ENCODE data around the gene BCL11B. TPM values are rescaled to one million over a fixed set of nuclear protein-coding genes. Genes with fewer than 3 reads are reported as not detected.

The BCL11B gene
- polyA plus RNA-seq, 1 donor, result 0.86 TPM

DNA sequence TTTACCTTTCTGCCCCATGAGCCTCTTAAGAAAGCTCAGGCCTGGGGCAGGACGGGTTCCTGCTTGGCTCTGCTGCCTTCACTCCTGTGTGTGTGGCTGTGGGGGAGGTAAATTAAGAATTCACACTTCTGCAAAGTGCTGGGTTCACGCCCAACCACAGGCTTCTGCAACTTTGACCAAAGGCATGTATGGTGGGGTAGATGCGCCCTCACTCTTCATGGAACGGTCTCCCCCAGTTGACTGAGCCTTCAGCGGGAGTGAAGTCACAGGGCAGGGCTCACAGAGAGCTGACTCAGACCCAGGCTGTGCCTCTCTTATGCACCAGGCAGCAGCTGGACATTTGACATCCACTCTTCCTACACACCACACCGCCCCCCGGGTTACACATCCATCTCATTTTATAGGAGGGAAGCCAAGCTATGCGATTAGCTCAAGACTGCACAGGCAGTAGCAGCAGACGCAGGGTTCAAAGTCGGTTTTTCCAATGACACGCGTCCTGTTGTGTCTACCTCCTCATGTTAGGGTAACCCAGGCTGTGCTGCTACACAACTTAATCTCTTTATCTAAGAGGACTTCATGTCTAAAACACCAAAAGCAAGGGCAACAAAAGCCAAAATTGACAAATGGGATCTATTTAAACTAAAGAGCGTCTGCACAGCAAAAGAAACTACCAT is 15.4 kb upstream of the BCL11B start:
- DNase-seq (ENCODE audit: low read depth), result no peak

DNA sequence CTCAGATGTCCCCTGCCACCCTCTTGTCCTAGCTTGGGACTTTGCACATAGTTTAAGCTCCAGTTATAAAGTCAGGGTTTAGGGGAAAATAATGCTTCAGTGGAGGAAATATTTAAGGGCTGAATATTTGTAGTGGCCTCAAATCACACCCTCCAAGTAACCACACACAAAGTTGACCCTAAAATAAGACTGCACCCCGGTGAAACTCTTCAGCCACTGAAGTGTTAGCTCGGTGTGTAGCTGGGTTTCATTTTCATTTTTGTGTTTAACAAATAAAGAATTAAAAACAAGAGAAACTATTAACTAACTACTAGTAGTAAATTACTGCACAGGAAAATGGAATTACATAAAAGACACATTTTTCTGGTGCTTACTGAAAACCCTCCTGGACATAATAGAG is 14.8 kb upstream of the BCL11B start:
- no peak for DNase-seq (ENCODE audit: low read depth)

DNA sequence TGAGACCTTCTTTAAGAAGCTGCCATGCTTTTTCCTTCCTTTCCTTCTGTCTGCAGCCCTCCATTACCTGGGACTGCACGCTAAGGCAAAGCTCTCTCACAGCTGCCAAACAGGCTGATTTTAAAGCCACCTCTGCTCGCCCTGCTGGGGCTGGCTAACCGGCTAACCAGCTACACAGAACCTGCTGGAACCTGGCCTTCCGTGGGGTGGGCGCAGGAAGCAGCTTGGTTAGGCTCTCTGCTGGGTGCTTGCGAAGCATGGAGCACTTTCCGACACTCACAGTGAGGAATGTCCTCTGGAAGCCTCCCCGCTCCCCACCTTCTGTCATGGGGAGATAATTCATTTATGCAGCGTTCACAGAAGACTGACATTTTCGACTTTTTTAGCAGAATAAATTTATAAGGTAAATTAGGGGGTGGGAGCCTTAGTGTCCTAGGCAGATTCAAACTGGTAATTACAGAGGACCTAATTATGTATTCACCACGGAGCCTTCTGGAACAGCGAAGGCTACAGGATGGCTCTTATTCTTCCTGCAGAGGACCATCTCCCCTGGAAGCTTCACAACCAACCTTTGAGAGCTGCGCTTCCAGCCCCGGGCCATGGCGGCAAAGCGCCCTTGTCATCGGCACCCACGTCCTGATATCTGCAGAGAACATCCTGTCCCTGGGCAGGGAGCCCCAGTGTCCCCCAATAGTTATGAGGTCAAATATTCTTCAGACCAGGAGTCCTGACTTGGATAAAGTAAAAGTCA is 12.4 kb upstream of the BCL11B start:
- DNase-seq (ENCODE audit: low read depth), result no peak

DNA sequence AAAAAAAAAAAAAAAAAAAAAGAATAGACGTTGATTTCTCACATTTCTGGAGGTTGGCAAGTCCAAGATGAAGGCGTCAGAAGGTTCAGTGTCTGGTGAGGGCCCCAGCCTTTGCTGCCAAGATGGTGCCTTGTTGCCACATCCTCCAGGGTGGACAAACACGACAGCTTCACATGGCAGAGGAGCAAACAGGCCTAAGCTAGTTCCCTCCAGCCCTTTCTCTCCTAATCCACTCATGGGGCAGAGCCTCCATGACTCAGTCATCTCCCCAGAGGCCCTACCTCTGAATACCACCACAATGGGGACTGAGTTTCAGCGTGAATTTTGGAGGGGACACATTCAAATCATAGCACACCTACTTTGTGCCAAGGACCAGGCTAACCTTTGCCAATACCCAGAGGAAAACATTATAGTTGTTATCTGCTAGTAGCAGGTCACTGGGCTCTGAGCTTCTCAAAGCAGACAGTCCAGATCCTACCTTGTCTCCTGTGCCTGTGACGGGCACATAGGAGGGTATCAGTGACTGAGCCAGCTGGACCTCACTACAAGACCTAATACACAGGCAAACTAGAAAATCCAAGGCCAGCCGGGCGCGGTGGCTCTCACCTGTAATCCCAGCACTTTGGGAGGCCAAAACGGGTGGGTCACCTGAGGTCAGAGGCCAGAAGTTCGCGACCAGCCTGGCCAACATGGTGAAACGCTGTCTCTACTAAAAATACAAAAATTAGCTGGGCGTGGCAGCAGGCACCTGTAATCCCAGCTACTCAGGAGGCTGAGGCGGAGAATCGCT is 10.5 kb upstream of the BCL11B start:
- DNase-seq (ENCODE audit: low read depth), result no peak

DNA sequence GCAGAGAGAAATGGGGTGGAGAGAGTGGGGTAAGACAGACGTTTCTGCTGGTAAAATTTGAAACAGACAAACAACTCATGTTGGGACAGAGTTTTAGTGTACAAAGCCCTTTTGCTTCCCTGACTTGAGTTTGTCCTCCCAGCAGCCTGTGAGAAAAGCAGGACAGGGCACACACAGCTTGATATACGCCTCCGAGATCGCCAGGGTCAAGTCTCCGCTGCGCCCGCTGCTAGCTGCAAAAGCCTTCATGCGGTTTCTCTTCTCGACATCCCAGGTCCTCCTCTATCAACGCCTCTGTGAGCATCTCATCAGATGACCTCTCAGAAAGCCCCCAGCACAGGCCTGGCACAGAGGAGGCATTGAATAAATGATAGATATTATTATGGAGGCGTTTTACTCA is 9.4 kb upstream of the BCL11B start:
- no peak for DNase-seq (ENCODE audit: low read depth)

DNA sequence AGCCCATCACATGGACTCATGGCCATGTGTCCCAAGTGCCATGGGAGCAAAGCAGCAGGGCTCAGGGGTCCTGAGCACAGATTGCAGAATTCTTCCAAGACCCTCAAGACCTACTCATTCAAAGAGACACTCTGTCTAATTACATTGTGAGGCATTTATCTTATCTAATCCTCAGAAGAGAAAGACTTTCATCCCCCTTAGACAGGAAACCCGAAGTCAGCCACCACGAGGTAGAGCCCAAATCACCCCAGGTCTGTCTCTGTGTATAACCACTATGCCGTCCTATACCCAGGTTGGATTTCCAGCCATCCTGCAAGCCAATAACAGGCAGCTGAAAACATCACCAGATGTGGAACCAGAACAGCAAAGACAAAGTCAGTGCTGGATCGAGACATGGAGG is 8.9 kb upstream of the BCL11B start:
- no peak for DNase-seq (ENCODE audit: low read depth)

DNA sequence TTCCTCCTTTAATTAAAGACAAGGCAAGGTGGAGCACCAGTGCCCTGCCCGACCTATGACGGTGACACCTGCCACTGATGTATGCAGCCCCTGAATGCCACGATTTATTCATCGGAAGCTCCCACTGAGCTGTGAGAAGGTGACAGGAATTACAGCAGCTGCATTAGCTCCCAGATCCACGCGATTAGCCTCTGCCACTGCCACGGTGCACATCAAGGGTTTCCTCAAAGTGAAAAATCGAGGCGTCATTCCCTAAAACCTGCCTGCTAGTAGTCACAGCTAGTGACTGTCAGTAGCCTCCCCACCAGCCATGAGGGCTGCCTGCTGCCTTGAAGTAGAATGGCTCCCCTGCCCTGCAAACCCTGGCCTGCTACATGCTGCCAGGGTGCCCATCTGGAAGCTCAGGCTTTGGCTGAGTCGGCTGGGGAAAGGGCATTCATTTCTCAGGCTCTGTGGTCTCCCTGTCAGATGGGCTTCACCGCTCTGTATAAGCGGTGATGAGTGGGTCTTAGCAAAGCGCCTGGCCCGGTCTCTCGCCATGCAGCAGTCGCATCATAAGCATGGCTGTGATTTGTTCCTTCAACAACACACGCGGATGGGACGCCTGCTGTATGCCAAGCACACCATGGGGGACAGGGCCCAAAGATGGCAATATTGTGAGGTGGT is 8.2 kb upstream of the BCL11B start:
- no peak for DNase-seq (ENCODE audit: low read depth)

DNA sequence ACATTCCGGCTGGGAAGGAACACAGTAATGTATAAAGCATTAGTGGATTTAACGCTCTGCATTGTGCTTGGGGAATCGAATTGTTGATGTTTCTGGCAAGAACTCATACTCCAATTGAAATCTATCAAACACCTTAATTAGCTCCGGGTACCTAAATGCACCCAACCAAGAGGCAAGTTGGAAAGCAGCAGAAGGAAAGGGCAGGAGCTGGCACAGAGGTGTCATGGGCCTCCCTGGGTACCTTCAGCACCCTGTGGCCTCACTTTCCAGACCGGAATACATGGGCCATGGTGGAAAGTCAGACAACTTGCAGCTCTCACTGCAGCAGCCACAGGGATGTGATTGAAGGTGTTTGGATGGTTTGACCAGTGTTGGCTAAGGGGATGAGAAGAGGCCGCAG is 6.8 kb upstream of the BCL11B start:
- DNase-seq (ENCODE audit: low read depth), result no peak

DNA sequence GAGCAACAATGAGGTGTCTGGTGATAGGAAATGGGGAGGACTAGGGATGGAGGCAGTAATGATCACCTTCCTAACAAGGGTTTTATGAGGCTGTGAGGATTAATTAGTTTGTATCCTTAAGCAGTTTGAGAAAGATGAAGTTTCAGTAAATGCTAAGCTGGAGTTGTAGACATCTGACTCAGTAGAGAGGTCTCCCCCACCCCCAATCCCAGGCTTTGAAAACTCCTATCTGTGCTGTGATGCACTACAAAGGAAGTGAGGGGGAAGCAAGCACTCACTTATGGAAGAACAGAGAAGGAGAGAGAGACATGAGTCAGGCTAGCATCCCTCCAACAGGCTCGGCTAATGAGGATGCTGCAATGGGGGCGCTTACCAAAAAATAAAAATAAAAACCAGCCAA is 5.5 kb upstream of the BCL11B start:
- DNase-seq (ENCODE audit: low read depth), result no peak

DNA sequence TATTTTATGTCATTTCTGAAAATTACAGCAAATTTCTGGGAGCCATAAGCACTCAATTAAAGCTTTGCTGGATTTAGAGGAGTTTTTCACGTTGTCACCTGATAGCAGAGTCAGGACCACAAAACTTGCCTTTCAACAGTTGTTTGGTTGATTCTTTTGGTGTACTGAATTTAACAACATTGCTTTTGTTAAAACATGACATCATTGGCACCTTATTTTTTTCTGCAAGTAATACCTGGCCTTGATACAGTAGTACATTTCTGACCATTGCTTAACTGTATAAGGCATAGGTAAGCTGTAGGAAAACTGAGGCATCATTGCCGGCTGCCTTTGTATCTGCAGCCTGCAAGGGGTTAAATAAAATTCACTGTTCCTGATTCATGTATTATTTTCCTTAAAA is 4.5 kb upstream of the BCL11B start:
- DNase-seq (ENCODE audit: low read depth), result no peak

DNA sequence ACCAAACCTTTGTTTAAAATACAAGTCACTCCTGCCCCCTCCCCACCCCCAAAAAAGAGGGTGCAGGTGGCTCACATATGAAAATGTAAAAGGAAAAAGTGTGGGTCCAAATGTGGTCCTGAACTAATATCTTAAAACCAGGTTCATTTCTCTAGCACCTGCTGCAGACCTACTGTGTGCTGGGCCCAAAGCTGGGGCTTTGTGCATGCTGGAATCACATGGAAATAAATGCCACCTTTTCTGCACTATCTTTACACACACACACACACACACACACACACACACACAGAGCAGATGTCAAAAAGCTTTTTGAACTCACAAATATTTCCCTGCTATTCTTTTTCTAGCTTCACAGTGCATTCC is 3.2 kb upstream of the BCL11B start:
- DNase-seq (ENCODE audit: low read depth), result no peak

DNA sequence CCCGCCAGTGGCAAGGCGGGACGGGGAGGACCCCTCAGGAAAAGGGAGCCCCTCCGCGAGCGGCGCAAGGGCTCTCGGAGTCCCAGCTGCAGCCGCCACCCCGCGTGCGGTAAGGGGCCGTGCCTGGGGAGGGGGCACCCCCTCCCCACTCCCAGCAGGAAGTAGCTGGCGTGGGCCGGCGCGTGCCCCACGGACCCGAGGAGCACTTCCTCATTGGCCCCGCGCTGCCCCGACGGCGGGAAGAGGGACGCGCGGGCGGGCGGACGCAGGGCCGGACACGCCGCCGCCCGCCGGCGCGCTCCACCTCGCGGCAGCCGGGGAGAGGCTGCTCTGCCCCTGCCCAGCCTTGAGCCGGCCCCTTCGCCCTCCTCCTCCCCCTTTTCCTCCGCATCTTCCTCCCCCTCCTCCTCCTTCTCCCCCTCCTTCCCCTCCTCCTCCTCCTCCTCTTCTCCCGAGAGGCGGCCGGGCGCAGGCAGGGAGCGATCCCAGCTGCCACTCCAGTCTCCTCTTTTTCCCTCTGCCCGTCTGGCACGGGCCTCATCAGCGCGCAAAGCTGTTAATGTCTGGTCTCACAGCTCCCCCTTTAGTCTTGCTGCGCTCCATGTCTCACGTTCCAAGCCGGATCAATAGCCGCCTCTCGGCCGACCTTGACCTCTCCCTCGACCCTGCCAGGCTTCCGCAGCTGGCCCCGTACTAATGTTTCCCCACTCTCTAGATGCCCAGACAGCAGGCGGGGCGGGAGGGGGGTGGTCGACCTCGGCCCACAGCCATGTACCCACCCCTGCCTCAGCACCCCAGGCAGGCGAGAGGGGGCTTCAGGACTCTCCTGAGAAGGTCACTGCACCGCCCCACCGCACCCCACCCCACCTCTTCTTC is 2.6 kb upstream of the BCL11B start:
- DNase-seq (ENCODE audit: low read depth), result peak; percentile 32

DNA sequence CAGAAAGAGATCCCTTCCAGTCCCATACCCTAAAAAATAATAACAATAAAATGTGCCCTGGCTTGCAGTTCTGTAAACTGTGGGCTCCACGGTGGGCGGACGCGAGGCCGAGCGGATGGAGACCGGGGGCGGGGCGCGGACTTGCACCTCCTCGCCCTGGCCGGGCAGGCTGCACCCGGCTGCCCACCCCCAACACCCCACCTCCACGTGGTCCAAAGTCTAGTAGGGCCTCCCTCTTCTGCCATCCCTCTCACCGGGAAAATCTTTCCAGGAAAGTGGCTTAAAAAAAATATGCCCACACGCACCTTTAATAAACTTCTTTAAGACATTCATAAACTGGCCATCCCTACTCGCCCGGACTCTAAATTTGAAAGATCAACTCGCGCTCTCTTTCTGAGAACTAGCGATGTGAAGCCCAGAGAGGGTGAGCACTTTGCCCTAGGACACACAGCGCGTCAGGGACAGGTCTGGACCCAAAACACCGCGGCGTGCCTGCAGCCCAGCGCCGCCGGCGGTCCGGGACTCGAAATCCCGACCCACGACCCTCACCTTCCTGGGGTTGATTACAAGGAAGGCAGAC is 1.9 kb upstream of the BCL11B start:
- no peak for DNase-seq (ENCODE audit: low read depth)

DNA sequence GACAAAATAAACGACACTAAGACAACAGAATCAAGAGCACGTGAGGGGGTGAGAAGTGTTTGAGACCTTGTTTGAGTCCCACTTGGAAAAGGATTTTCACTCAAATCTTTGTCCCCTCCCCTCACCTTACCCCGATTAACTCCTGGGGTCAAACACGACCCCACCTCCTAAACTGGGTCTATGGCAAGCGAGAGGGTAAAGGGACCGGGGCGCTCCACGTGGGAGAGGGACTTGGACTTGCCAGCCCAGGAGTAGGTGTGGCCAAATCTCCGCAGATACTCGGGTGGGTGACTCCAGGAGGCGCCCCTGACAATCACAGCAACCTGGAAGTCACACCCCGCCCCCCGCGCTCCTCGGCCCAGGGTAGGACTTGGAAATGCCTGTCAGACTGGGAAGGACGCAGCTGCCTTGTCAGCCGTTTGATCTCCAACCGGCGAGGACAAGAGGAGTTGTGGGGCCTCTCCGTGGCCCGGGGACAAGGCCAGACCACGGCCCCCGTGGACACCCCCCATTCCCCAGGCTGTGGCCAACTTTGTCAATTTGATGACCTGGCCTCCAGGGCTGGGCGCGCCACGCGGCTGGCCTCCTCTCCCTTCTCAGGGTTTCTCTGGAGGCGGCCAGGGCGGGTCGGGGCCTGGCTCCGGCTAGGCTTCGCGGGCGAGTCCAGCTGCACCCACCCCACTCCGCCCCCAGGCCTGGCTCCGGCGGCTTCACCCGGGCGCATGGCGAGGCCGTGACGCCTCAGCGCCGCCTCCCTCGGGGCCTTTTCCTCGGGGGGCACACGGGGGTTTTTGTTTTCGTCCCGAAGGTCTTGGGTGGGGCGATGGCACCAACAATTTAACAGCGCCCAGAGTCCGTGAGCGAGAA is 1.1 kb upstream of the BCL11B start:
- no peak for DNase-seq (ENCODE audit: low read depth)

DNA sequence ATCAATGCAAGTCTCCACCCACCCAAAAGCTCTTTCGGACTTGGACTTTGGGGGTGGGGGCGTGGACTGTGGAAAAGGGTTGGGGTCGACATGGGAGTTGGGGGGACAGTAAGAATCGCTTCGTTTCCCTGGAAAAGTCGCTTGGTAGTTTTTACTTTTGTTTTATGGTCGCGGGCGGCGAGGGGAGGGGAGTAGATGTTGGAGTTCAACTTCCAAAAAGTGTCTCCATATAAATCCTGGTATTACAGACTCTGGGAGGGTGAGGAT is 568 bp upstream of the BCL11B start:
- DNase-seq (ENCODE audit: low read depth), result no peak

DNA sequence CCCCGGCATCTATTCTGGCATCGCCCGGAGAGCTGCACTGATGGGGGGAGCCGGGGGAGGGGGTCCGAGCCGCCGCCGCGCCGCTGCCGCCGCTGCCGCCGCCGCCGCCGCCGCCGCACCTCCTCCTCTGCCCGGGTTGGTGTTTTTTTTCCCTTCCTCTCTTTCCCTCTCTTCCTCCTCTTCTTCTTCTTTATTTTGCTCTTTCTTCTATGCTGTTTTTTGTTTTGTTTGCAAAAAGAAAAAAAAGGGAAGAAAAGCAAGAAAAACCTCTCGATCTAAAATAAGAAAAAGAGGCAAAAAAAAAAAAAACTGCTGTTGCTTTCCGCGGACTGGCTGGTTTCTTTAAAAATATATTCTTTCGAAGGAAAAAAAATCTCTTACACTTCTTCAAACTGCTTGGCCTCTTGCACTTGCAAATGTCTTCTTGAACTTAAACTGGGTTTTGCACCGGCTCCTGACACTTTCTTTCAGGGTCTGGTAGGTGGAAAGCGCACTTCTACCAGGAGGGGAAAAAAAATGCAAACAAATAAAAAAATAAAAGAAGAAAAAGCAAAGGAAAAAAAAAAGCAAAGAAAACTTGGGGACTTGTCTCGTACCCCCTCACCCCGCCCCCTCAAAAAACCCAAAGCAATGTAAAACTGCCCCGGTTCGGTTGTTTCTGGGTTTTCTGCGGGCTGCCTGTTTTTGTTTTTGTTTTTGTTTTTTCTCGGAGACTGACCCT is 616 bp downstream of the BCL11B start:
- DNase-seq (ENCODE audit: low read depth), result no peak

DNA sequence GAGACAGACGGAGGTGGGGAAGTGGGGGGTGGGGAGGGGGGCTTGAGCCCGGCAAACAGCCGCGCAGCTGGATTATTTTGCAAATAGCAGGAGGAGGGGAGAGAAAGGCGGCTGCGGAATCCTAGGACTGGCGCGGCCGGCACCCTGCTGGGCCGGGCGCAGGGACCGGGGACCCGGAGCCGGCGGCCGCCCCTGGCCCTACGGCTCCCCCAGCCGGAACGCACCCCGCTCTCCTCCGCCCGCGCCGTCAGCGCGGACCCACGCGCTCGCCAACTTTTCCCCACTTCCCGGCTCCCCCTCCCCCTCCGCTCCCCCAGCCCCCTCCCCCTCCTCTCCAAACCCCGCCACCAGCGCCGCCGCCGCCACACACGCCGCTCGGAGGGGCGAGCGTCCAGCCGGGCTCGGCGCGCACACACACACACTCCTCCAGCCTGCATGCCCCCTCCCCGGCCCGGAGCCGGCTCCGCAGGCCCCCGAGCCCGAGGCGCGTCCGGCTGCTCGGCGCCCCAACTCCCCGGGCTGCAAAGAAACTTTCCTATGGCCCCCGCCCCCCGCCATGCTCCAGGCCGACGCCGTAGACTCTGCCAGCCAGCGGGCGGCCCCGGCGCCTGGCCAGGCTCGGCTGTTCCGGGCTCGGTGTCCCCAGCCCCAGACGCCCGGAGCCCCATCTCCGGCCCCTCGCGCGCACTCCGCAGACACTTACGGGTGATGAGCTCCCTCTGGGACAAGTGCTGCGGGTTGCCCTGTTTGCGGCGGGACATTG is 1.4 kb downstream of the BCL11B start:
- no peak for DNase-seq (ENCODE audit: low read depth)

DNA sequence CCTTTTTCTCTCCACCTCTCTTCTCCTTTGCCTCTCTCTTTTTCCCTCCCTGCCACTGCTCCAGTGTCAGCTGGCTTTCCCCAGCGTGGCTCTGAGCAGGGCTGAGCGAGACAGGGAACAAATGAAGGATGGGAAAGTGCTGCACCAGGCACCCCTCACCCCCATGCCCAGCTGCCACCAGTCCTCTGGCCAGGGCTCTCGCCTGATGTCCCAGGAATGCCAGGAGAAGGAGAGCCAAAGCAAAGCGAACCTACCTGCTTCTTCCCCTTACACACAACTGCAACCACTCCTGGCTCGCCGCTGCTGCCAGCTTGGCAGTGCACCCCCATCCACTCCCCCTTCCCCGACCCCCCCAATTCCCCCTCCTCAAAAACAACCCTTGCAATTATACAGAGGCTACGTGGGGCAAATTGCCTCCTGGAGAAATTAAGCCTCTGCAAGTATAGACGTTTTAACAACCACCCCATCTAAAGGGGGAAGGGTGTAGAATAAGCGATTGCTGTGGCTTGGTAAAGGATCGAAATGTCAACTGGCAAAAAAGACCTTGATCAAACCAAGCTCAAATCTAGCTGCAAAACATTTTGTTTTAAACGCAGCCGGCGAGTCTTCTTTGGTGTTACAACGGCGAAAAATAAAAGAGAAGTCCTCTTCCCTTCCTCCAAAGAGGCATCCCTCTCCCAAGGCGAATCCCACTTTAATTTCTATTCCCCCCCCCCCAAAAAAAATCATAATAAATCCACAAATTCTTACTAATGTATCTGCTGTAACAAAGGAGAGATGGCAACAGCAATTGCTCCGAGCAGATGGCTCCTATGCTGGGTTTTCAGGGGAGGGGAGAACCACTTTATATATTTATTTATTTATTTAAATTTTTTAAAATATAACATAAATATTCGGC is 2.9 kb downstream of the BCL11B start:
- no peak for DNase-seq (ENCODE audit: low read depth)

Data from forelimb muscle (tissue), 1 donor.